HG02763 (cell line): ENCODE results near the gene POLDIP2.
A peak's percentile ranks its signal among the peaks of the same experiment; 100 is the strongest.

Source experiments
- ATAC-seq: cut with Tn5 transposase; IDR thresholded peaks from one replicate; pipeline ENCODE4 v1.9.1; 2021; ENCODE audit warnings: mild to moderate bottlenecking, moderate library complexity; ENCODE audit not compliant: unreplicated experiment

POLDIP2 gene

GRCh38 chr17:28318759-28319597 is 38.3 kb downstream of the POLDIP2 start, which contains the start of gene TMEM97:
TMEM97 (plus strand) TSS chr17:28319200; CDS start chr17:28319240, 40 bp downstream.
- ATAC-seq: peak; percentile 94

GRCh38 chr17:28317966-28318758 is 39.2 kb downstream of the POLDIP2 start:
- ATAC-seq: no peak

DNA sequence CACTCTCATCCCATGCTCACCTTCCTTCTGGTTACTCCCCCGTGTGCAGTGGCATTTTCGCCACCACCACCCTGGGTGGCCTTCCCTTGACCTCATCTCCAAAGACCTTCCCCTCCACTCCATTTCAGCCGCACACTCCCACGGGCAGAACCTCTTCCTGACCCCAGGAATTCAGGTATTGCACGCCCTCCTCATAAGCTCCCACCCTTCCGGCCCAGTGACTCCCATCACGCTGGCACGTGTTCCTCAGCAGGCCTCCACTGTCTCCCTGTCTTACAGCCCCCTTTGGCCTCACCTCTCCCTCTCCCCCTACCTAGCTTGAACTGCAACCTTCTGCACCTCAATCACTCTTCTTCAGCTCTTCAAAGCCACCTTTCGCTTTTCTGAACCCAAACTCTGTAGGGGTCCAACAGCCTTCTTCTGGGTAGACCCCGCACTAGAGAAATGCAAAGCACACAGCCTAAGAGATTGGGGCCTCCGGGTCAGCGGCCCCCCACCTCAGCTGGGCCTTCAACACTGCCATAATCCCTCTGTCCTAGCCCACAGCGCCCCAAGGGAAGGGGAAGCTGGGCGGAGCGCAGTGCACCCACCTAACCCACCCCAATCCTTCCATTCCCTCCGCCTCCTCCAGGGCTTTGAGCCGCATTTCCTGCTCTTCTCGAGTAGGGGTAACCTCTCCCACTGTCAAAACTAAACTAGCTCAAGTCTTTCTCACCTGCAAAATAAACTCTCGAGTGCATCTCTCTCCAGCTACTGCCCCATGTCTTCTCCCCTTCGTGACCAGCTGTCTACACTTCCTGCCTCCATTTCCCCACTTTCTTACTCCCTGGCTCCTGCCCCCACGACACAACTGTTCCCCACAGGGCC is 40.0 kb downstream of the POLDIP2 start:
- ATAC-seq: no peak

DNA sequence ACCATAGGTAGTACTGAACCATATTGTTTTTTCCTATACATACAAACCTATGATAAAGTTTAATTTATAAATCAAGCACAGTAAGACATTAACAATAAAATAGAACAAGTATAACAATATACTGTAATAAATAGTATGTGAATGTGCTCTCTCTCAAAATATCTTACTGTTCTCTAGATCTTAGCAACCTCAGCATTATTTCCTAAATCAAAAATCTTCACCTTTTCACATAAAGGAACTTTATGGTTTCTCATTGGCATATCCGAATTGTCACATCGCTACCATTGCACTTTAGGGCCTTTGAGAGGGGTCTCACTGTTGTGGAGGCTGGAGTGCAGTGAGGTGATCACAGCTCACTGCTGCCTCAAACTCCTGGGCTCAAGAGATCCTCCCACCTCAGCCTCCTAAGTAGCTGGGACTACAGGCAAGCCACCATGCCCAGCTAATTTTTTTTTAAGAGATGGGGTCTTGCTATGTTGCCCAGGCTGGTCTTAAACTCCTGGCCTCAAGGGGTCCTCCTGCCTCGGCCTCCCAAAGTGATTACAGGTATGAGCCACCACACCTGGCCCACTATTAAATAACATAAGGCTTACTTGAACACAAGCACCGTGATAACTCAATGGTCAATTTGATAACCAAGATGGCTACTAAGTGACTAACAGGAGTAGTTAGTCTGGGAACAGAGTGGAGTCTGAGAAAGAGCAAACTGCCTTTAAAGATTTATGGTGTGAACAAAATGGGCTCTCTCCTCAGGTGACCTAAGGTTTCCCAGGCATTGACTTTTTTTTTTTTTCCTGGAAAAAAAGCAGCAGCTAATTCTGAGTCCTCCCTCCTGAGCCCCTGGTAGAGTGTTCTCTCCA is 41.3 kb downstream of the POLDIP2 start:
- ATAC-seq: no peak

DNA sequence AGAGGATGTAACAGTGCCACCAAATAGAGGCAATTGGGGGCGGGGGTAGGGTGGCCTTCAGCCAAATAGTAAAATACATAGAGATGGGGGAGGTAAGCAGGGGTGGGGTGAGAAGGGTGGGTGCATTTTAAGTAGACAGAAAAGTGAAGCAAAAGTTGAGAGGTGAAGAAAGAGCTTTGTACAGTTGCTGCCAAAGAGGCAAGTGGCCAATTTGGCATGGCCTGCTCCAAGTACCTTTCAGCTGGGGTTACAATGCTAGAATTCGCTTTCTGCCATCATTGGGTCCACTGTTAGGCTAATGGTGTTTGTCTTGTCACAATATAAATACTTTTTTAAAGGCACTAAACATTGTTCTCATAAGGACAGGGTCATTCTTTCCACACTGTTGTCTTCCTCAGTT is 43.5 kb downstream of the POLDIP2 start:
- ATAC-seq: no peak

- no peak for ATAC-seq
Measured at GRCh38 chr17:28306954-28307401, 50.3 kb downstream of the POLDIP2 start.

DNA sequence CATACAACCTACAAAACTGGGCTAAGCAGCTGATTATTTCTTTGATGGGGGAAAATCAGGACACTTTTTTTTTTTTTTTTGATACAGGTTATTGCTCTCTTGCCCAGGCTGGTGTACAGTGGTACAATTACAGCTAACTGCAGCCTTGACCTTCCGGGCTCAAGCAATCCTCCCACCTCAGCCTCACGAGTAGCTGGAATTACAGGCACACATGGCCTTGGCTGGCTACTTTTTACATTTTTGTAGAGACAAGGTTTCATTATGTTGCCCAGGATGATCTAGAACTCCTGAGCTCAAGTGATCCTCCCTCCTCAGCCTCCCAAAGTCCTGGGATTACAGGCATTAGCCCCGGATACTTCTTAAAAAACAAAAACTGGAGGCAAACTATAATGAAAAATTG is 58.9 kb downstream of the POLDIP2 start:
- ATAC-seq: no peak
